GM18873 (cell line): Measurements from ENCODE around the gene ANXA4.

Source experiments
- ATAC-seq: cut with Tn5 transposase; IDR thresholded peaks from one replicate; pipeline ENCODE4 v1.9.1; 2021; ENCODE audit warnings: mild to moderate bottlenecking, moderate library complexity, moderate number of reproducible peaks; ENCODE audit not compliant: unreplicated experiment, low FRiP score

ANXA4 gene

GRCh38 chr2:69741575-69742321 lies at the start of gene ANXA4:
Gene ANXA4 (plus strand): TSS chr2:69742134. CDS start chr2:69781566, 39,432 bp downstream.
- peak; percentile 74 for ATAC-seq

- no peak for ATAC-seq
Measured at GRCh38 chr2:69692424-69692823, 49.5 kb upstream of the ANXA4 start.

- no peak for ATAC-seq
Measured at GRCh38 chr2:69693059-69693774, 48.7 kb upstream of the ANXA4 start.

- ATAC-seq: no peak
Measured at GRCh38 chr2:69693775-69694450, 48.0 kb upstream of the ANXA4 start.

- no peak for ATAC-seq
Measured at GRCh38 chr2:69694894-69695849, 46.8 kb upstream of the ANXA4 start.

GRCh38 chr2:69695850-69696216 lies 46.1 kb upstream of the ANXA4 start:
- no peak for ATAC-seq

- ATAC-seq: no peak
Measured at GRCh38 chr2:69700381-69700780, 41.6 kb upstream of the ANXA4 start.

GRCh38 chr2:69701100-69701945 lies 40.6 kb upstream of the ANXA4 start:
- ATAC-seq: no peak

GRCh38 chr2:69703189-69703588 lies 38.7 kb upstream of the ANXA4 start:
- no peak for ATAC-seq

GRCh38 chr2:69704446-69704845 lies 37.5 kb upstream of the ANXA4 start:
- ATAC-seq: no peak

- no peak for ATAC-seq
Measured at GRCh38 chr2:69709290-69709689, 32.6 kb upstream of the ANXA4 start.

GRCh38 chr2:69711971-69712370 lies 30.0 kb upstream of the ANXA4 start:
- ATAC-seq: no peak

- no peak for ATAC-seq
Measured at GRCh38 chr2:69714024-69714423, 27.9 kb upstream of the ANXA4 start.

GRCh38 chr2:69714539-69715220 lies 27.3 kb upstream of the ANXA4 start:
- peak; percentile 68 for ATAC-seq

- ATAC-seq: no peak
Measured at GRCh38 chr2:69715964-69716363, 26.0 kb upstream of the ANXA4 start.

- no peak for ATAC-seq
Measured at GRCh38 chr2:69716555-69717120, 25.3 kb upstream of the ANXA4 start.

- ATAC-seq: no peak
Measured at GRCh38 chr2:69717186-69717585, 24.7 kb upstream of the ANXA4 start.

- no peak for ATAC-seq
Measured at GRCh38 chr2:69717861-69718273, 24.1 kb upstream of the ANXA4 start.
